GM18870 (cell line): Measurements from ENCODE around the gene MTMR12.
"Not testable (repeated sequence)": the region's sequence is repeated elsewhere in the genome, so short reads cannot be mapped to it uniquely, and the experiment has no call there.

ENCODE experiments used
- ATAC-seq: cut with Tn5 transposase; IDR thresholded peaks from one replicate; pipeline ENCODE4 v1.9.1; 2021; ENCODE audit warnings: moderate library complexity; ENCODE audit not compliant: unreplicated experiment

MTMR12 gene

GRCh38 chr5:32233696-32234447 is 78.9 kb downstream of the MTMR12 start:
- no peak for ATAC-seq

- ATAC-seq = no peak
Observed at GRCh38 chr5:32233220-32233695, 79.5 kb downstream of the MTMR12 start.

- peak; percentile 74 for ATAC-seq
Observed at GRCh38 chr5:32232441-32233219, 80.1 kb downstream of the MTMR12 start.

- no peak for ATAC-seq
Observed at GRCh38 chr5:32231929-32232328, 80.8 kb downstream of the MTMR12 start.

GRCh38 chr5:32231241-32231640 is 81.5 kb downstream of the MTMR12 start:
- no peak for ATAC-seq

GRCh38 chr5:32230356-32231099 is 82.2 kb downstream of the MTMR12 start:
- no peak for ATAC-seq

- ATAC-seq = no peak
Observed at GRCh38 chr5:32229586-32229985, 83.2 kb downstream of the MTMR12 start.

GRCh38 chr5:32228816-32229215 is 83.9 kb downstream of the MTMR12 start:
- ATAC-seq = no peak

- no peak for ATAC-seq
Observed at GRCh38 chr5:32225445-32225844, 87.3 kb downstream of the MTMR12 start.

GRCh38 chr5:32223972-32224609 is 88.6 kb downstream of the MTMR12 start:
- no peak for ATAC-seq

GRCh38 chr5:32222723-32223470 is 89.8 kb downstream of the MTMR12 start:
- ATAC-seq = no peak

- ATAC-seq = no peak
Observed at GRCh38 chr5:32217886-32218396, 94.8 kb downstream of the MTMR12 start.

GRCh38 chr5:32214344-32214743 is 98.4 kb downstream of the MTMR12 start:
- not testable (repeated sequence) for ATAC-seq

GRCh38 chr5:32210151-32210550 is 102.6 kb downstream of the MTMR12 start:
- ATAC-seq = no peak

GRCh38 chr5:32208837-32209236 is 103.9 kb downstream of the MTMR12 start:
- not testable (repeated sequence) for ATAC-seq

- no peak for ATAC-seq
Observed at GRCh38 chr5:32207355-32207634, 105.4 kb downstream of the MTMR12 start.

- ATAC-seq = no peak
Observed at GRCh38 chr5:32206509-32207354, 106.0 kb downstream of the MTMR12 start.

- no peak for ATAC-seq
Observed at GRCh38 chr5:32206053-32206452, 106.7 kb downstream of the MTMR12 start.

GRCh38 chr5:32202394-32202793 is 110.3 kb downstream of the MTMR12 start:
- ATAC-seq = no peak
